ENCODE results near the gene CNBD2.

DNA sequence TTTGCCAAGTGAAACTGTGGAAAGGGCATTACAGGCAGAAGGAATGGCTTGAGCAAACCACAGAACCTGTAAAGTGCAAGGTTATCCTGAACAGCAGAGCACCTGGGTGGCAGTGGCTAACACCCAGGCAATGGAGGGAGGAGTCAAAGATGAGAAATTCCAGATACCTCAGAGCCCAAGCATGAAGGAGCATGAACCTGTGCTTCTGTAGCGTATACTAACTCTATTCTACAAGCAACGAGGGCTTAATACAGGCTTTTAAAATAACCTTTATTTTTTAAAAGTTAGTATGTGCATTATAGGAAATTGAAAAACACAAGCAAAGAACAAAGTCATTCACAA, 77.0 kb downstream of the CNBD2 start:
- TF ChIP-seq, protein P1, sequence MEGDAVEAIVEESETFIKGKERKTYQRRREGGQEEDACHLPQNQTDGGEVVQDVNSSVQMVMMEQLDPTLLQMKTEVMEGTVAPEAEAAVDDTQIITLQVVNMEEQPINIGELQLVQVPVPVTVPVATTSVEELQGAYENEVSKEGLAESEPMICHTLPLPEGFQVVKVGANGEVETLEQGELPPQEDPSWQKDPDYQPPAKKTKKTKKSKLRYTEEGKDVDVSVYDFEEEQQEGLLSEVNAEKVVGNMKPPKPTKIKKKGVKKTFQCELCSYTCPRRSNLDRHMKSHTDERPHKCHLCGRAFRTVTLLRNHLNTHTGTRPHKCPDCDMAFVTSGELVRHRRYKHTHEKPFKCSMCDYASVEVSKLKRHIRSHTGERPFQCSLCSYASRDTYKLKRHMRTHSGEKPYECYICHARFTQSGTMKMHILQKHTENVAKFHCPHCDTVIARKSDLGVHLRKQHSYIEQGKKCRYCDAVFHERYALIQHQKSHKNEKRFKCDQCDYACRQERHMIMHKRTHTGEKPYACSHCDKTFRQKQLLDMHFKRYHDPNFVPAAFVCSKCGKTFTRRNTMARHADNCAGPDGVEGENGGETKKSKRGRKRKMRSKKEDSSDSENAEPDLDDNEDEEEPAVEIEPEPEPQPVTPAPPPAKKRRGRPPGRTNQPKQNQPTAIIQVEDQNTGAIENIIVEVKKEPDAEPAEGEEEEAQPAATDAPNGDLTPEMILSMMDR (IDR thresholded peaks at IDR 0.05): no peak
- no peak for TF ChIP-seq EP300 (IDR thresholded peaks at IDR 0.05)
- TF ChIP-seq POLR2A (IDR thresholded peaks at IDR 0.05): no peak
- TF ChIP-seq POLR2AphosphoS5 (IDR thresholded peaks at IDR 0.05): no peak

Data from sigmoid colon (tissue), 4 donors.